ENCODE measurements around the gene ZNF574. TPM values are rescaled to one million over a fixed set of nuclear protein-coding genes. Genes with fewer than 3 reads are reported as not detected.

Gene ZNF574
- polyA plus RNA-seq, 1 donor (not counting 4 experiments of a cell fraction or from before 2014, with no cell fraction given) = 6.8 TPM

DNA sequence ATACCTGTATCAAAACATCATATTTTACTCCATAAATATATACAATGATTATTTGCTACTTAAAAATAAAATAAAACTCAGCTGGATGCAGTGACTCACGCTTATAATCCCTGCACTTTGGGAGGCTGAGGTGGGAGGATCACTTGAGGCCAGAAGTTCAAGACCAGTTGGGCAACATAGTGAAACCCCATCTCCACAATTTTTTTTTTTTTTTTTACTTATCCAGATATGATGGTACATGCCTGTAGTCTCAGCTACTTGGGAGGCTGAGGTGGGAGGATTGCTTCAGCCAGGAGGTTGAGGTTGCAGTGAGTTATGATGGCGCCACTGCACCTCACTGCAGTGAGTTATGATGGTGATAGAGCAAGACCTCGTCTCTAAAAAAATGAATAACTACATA is 33.9 kb downstream of the ZNF574 start:
- dilution Hi-C loops (cut with MboI; ENCODE audit: extremely low pct_ligation_motif_present, low sequenced_read_pairs) = no loop called here
- peaks cover 46% of the 10 kb centered on the region for H3K4me1 ChIP-seq (ENCODE audit: control insufficient read depth, extremely low read depth, insufficient read depth, low read length)
- H3K9ac ChIP-seq (ENCODE audit: control insufficient read depth, extremely low read depth, insufficient read depth, low read length) = no peak overlapping the region
- TF ChIP-seq, protein P1, sequence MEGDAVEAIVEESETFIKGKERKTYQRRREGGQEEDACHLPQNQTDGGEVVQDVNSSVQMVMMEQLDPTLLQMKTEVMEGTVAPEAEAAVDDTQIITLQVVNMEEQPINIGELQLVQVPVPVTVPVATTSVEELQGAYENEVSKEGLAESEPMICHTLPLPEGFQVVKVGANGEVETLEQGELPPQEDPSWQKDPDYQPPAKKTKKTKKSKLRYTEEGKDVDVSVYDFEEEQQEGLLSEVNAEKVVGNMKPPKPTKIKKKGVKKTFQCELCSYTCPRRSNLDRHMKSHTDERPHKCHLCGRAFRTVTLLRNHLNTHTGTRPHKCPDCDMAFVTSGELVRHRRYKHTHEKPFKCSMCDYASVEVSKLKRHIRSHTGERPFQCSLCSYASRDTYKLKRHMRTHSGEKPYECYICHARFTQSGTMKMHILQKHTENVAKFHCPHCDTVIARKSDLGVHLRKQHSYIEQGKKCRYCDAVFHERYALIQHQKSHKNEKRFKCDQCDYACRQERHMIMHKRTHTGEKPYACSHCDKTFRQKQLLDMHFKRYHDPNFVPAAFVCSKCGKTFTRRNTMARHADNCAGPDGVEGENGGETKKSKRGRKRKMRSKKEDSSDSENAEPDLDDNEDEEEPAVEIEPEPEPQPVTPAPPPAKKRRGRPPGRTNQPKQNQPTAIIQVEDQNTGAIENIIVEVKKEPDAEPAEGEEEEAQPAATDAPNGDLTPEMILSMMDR (optimal IDR thresholded peaks at IDR 0.05 in 1 of 3, IDR thresholded peaks at IDR 0.05 in 1 of 3, conservative IDR thresholded peaks at IDR 0.05 in 1 of 3; ENCODE audit: extremely low read depth in 1 of 3, insufficient read depth in 2 of 3, low read length in 3 of 3) = peak in 1 of 3 experiments; percentile 4
- no peak for TF ChIP-seq EZH2 (IDR thresholded peaks at IDR 0.05; ENCODE audit: low read length)
- no peaks in the 10 kb centered on the region for H3K9me3 ChIP-seq (ENCODE audit: control insufficient read depth, low read depth, low read length)
- H3K27me3 ChIP-seq (ENCODE audit: control insufficient read depth, extremely low read depth, insufficient read depth, low read length) = no peaks in the 10 kb centered on the region
- no peak overlapping the region for H2AFZ ChIP-seq (ENCODE audit: control insufficient read depth, low read length)
- H3K4me2 ChIP-seq (ENCODE audit: control insufficient read depth, extremely low read depth, insufficient read depth, low read depth, low read length) = no peak overlapping the region
- no peak for FAIRE-seq
- no peaks in the 10 kb centered on the region for H4K20me1 ChIP-seq (ENCODE audit: control insufficient read depth, extremely low read depth, insufficient read depth, low read length)
- no peak for DNase-seq (ENCODE audit: low read depth, low spot score)
- no peaks in the 10 kb centered on the region for H3K9me1 ChIP-seq (ENCODE audit: control insufficient read depth, extremely low read depth, insufficient read depth, low read length)
- no peak overlapping the region for H3K27ac ChIP-seq (ENCODE audit: control insufficient read depth, insufficient read depth, low read length)
- H3K79me2 ChIP-seq (ENCODE audit: control insufficient read depth, insufficient read depth, low read length) = no peaks in the 10 kb centered on the region
- H3K36me3 ChIP-seq (ENCODE audit: control insufficient read depth in 2 of 2, extremely low read depth in 1 of 2, insufficient read depth in 2 of 2, low read length in 2 of 2) = no peaks in the 10 kb centered on the region
- no peak overlapping the region for H3K4me3 ChIP-seq (ENCODE audit: control insufficient read depth in 2 of 3, extremely low read depth in 1 of 3, insufficient read depth in 2 of 3, low read depth in 1 of 3, low read length in 3 of 3)

DNA sequence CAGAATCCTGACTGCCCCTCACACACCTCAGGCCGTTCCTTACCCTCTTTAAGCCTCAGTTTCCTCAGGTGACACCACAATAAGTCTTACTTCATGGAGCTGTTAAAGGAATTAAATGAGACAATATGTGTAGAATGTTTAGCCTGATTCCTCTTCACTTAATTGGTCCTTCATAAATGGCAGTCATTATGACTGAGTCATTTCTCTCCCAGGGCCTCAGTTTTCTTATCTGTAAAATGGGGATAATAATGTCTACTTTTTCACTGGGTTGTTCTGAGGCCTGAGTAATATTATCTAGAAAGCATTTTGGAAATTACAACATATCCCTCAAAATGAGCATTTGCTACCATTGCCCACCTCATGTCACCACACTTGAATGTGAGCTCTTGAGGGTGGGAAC is 34.7 kb downstream of the ZNF574 start:
- H3K27me3 ChIP-seq (ENCODE audit: control insufficient read depth, extremely low read depth, insufficient read depth, low read length) = no peaks in the 10 kb centered on the region
- no peaks in the 10 kb centered on the region for H3K79me2 ChIP-seq (ENCODE audit: control insufficient read depth, insufficient read depth, low read length)
- peak overlapping the region; percentile 99 for H3K27ac ChIP-seq (ENCODE audit: control insufficient read depth, insufficient read depth, low read length)
- dilution Hi-C loops (cut with MboI; ENCODE audit: extremely low pct_ligation_motif_present, low sequenced_read_pairs) = no loop called here
- no peaks in the 10 kb centered on the region for H3K9me3 ChIP-seq (ENCODE audit: control insufficient read depth, low read depth, low read length)
- H3K4me3 ChIP-seq (ENCODE audit: control insufficient read depth in 2 of 3, extremely low read depth in 1 of 3, insufficient read depth in 2 of 3, low read depth in 1 of 3, low read length in 3 of 3) = no peak overlapping the region
- no peak for DNase-seq (ENCODE audit: low read depth, low spot score)
- no peaks in the 10 kb centered on the region for H4K20me1 ChIP-seq (ENCODE audit: control insufficient read depth, extremely low read depth, insufficient read depth, low read length)
- no peak for FAIRE-seq
- H3K36me3 ChIP-seq (ENCODE audit: control insufficient read depth in 2 of 2, extremely low read depth in 1 of 2, insufficient read depth in 2 of 2, low read length in 2 of 2) = no peaks in the 10 kb centered on the region
- peaks cover 52% of the 10 kb centered on the region for H3K4me1 ChIP-seq (ENCODE audit: control insufficient read depth, extremely low read depth, insufficient read depth, low read length)
- no peak overlapping the region for H2AFZ ChIP-seq (ENCODE audit: control insufficient read depth, low read length)
- TF ChIP-seq, protein P1 (optimal IDR thresholded peaks at IDR 0.05 in 1 of 3, IDR thresholded peaks at IDR 0.05 in 1 of 3, conservative IDR thresholded peaks at IDR 0.05 in 1 of 3; ENCODE audit: extremely low read depth in 1 of 3, insufficient read depth in 2 of 3, low read length in 3 of 3) = no peak
- TF ChIP-seq EZH2 (IDR thresholded peaks at IDR 0.05; ENCODE audit: low read length) = no peak
- no peak overlapping the region for H3K4me2 ChIP-seq (ENCODE audit: control insufficient read depth, extremely low read depth, insufficient read depth, low read depth, low read length)
- H3K9me1 ChIP-seq (ENCODE audit: control insufficient read depth, extremely low read depth, insufficient read depth, low read length) = no peaks in the 10 kb centered on the region
- no peak overlapping the region for H3K9ac ChIP-seq (ENCODE audit: control insufficient read depth, extremely low read depth, insufficient read depth, low read length)

All from keratinocyte (primary cell).